MM.1S (cell line): ENCODE measurements around the gene AHCYL2.

ENCODE experiments used
- EZH2 ChIP-seq: fragments of 300-600 bp; sonication (generic); optimal IDR thresholded peaks from 2 replicates; pipeline ENCODE3; 2017; ENCODE audit warnings: low read depth, mild to moderate bottlenecking, antibody characterized with exemption, low read length, mixed read lengths
- EZH2phosphoT487 ChIP-seq: fragments of 300-600 bp; sonication (generic); IDR thresholded peaks from 2 replicates; pipeline ENCODE4 v1.6.1; 2018; ENCODE audit warnings: antibody characterized with exemption, low read length

DNA sequence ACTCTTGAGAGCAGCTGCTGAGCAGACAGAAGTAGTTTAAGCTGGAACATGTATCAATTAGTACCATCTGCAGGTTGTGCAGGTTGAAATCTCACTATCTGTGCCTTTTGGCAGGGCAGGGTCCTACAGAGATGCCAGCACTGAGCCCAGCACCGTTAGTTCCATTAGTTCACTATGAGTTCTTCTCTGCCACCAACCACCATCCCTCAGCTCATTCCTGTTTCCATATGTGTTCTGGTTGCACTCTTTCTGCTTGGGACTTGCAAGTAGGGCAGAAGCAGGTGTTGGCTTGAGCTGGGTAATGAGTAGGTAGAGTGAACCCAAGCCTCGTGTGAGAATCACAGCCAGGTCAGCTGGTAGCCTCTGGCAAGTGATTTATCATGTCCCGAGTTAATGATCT is 33.6 kb upstream of the AHCYL2 start:
- TF ChIP-seq EZH2phosphoT487 (no peak), EZH2 (no peak)
